Mesenchymal stem cell (in vitro differentiated cells and primary cell): Measurements from ENCODE around the gene CDH1.
A peak's percentile ranks its signal among the peaks of the same experiment; 100 is the strongest.
"Not testable (repeated sequence)": the region's sequence is repeated elsewhere in the genome, so short reads cannot be mapped to it uniquely, and the experiment has no call there.

Experiments
- DNase-seq: peaks from one replicate; pipeline ENCODE4 v3.0.0-alpha.2; 2013
- H2AFZ ChIP-seq: one replicate; pipeline ENCODE4 v1.6.1; 2013; ENCODE audit warnings: low read depth, mild to moderate bottlenecking, control low read depth, inconsistent platforms, low read length, moderate library complexity
- H2AK5ac ChIP-seq: 2 replicates; pipeline ENCODE4 v1.6.1; 2013; ENCODE audit warnings: low read length, moderate library complexity, mild to moderate bottlenecking, inconsistent platforms; ENCODE audit not compliant: severe bottlenecking
- H2BK120ac ChIP-seq: one replicate; pipeline ENCODE4 v1.6.1; 2013; ENCODE audit warnings: low read depth, mild to moderate bottlenecking, inconsistent platforms, low read length, moderate library complexity
- H2BK12ac ChIP-seq, 2 experiments: one replicate each; pipeline ENCODE4 v1.6.1; 2013; ENCODE audit warnings: inconsistent platforms in 2 of 2, low read length in 2 of 2, mild to moderate bottlenecking in 2 of 2, moderate library complexity in 2 of 2, control low read depth in 1 of 2
- H2BK15ac ChIP-seq: one replicate; pipeline ENCODE4 v1.6.1; 2013; ENCODE audit warnings: mild to moderate bottlenecking, low read depth, inconsistent platforms; ENCODE audit not compliant: poor library complexity, severe bottlenecking
- H2BK5ac ChIP-seq: 2 replicates; pipeline ENCODE4 v1.6.1; 2013; ENCODE audit warnings: low read depth, mild to moderate bottlenecking, low read length, control low read depth, inconsistent platforms; ENCODE audit not compliant: poor library complexity, severe bottlenecking
- H3K14ac ChIP-seq, 2 experiments: one replicate each; pipeline ENCODE4 v1.6.1; 2013; ENCODE audit warnings: inconsistent platforms in 2 of 2, low read length in 2 of 2, control low read depth in 1 of 2, mild to moderate bottlenecking in 1 of 2, moderate library complexity in 1 of 2
- H3K18ac ChIP-seq, 2 experiments: one replicate each; pipeline ENCODE4 v1.6.1; 2013; ENCODE audit warnings: inconsistent platforms in 2 of 2, low read length in 2 of 2, control low read depth in 1 of 2, low read depth in 1 of 2, mild to moderate bottlenecking in 1 of 2
- H3K23ac ChIP-seq, 2 experiments: one replicate each; pipeline ENCODE4 v1.6.1; 2013; ENCODE audit warnings: inconsistent platforms in 2 of 2, low read length in 2 of 2, mild to moderate bottlenecking in 2 of 2, moderate library complexity in 2 of 2, control low read depth in 1 of 2
- H3K27ac ChIP-seq: 2 replicates; pipeline ENCODE4 v1.5.1; 2013; ENCODE audit warnings: mild to moderate bottlenecking, moderate library complexity, low read length, control low read depth, inconsistent platforms; ENCODE audit not compliant: poor library complexity, severe bottlenecking
- H3K27me3 ChIP-seq, 2 experiments: 2 replicates each; pipeline versions ENCODE4 v1.6.1 to v1.7.0; 2013; ENCODE audit warnings: low read length in 2 of 2, mild to moderate bottlenecking in 2 of 2, moderate library complexity in 2 of 2, control low read depth in 1 of 2, inconsistent platforms in 1 of 2; ENCODE audit not compliant: control insufficient read depth in 1 of 2, insufficient read depth in 1 of 2
- H3K36me3 ChIP-seq, 2 experiments: 2 replicates each; pipeline versions ENCODE4 v1.6.1 to v1.7.0; 2013; ENCODE audit warnings: low read length in 2 of 2, control low read depth in 1 of 2, inconsistent platforms in 1 of 2, low read depth in 1 of 2, mild to moderate bottlenecking in 1 of 2; ENCODE audit not compliant: insufficient read depth in 2 of 2, control insufficient read depth in 1 of 2
- H3K4ac ChIP-seq, 2 experiments: one replicate each; pipeline ENCODE4 v1.6.1; 2013; ENCODE audit warnings: inconsistent platforms in 2 of 2, low read length in 2 of 2, mild to moderate bottlenecking in 2 of 2, moderate library complexity in 2 of 2, control low read depth in 1 of 2, low read depth in 1 of 2
- H3K4me1 ChIP-seq: 2 replicates; pipeline ENCODE4 v1.6.1; 2013; ENCODE audit warnings: low read depth, low read length, control low read depth; ENCODE audit not compliant: control insufficient read depth, insufficient read depth
- H3K4me2 ChIP-seq: 2 replicates; pipeline ENCODE4 v1.6.1; 2013; ENCODE audit warnings: low read length, mild to moderate bottlenecking, inconsistent platforms; ENCODE audit not compliant: poor library complexity, severe bottlenecking
- H3K4me3 ChIP-seq, 2 experiments: 2 replicates each; pipeline versions ENCODE4 v1.5.1 to v1.7.0; 2013; ENCODE audit warnings: low read length in 2 of 2, mild to moderate bottlenecking in 2 of 2, control low read depth in 1 of 2, low read depth in 1 of 2; ENCODE audit not compliant: insufficient read depth in 1 of 2
- H3K79me1 ChIP-seq: replicated peaks from 2 replicates; pipeline ENCODE4 v1.6.1; 2013; ENCODE audit warnings: mild to moderate bottlenecking, control low read depth, low read length, inconsistent platforms; ENCODE audit not compliant: poor library complexity, severe bottlenecking
- H3K9ac ChIP-seq: 2 replicates; pipeline ENCODE4 v1.7.0; 2013; ENCODE audit warnings: mild to moderate bottlenecking, low read length, moderate library complexity
- H3K9me3 ChIP-seq: 2 replicates; pipeline ENCODE4 v1.7.0; 2013; ENCODE audit warnings: mild to moderate bottlenecking, low read length; ENCODE audit not compliant: control insufficient read depth
- H4K8ac ChIP-seq: one replicate; pipeline ENCODE4 v1.6.1; 2013; ENCODE audit warnings: inconsistent platforms, mild to moderate bottlenecking, low read length, moderate library complexity
- H4K91ac ChIP-seq: one replicate; pipeline ENCODE4 v1.6.1; 2013; ENCODE audit warnings: mild to moderate bottlenecking, low read length, inconsistent platforms
- WGBS: methylation state at CpG from one replicate; pipeline ENCODE4 v1.1.7; 2013; ENCODE audit warnings: mixed read lengths; 5-methylcytosine and 5-hydroxymethylcytosine counted together

CDH1 gene

GRCh38 chr16:68784721-68785120 lies 47.6 kb downstream of the CDH1 start:
- Histone ChIP-seq H3K79me1 (no peaks in the 10 kb centered on the region), H3K36me3 (no peaks in the 10 kb centered on the region), H3K4me2 (no peak overlapping the region), H3K9me3 (no peaks in the 10 kb centered on the region), H4K91ac (no peak overlapping the region), H2BK12ac (no peak overlapping the region), H3K4me1 (peaks cover 10% of the 10 kb centered on the region), H4K8ac (no peak overlapping the region), H2BK5ac (no peak overlapping the region), H3K27me3 (peaks cover 0 to 49% of the 10 kb centered on the region in 2 experiments), H2AFZ (no peak overlapping the region), H3K9ac (no peak overlapping the region), H3K4me3 (no peak overlapping the region), H2BK120ac (no peak overlapping the region), H3K18ac (no peak overlapping the region), H3K4ac (no peak overlapping the region), H3K14ac (no peak overlapping the region), H2BK15ac (no peak overlapping the region), H3K23ac (no peak overlapping the region), H2AK5ac (no peak overlapping the region), H3K27ac (no peak overlapping the region)
- 67% methylated on average over 1 of the region's 2 CpGs for WGBS
- DNase-seq = no peak

- no peaks in the 10 kb centered on the region for H3K79me1 ChIP-seq
- no peak overlapping the region for H2BK12ac ChIP-seq
- peaks cover 11% of the 10 kb centered on the region for H3K4me1 ChIP-seq
- H3K23ac ChIP-seq = no peak overlapping the region
- H3K36me3 ChIP-seq = no peaks in the 10 kb centered on the region
- no peak overlapping the region for H2BK15ac ChIP-seq
- H3K4ac ChIP-seq = no peak overlapping the region
- H3K9me3 ChIP-seq = no peaks in the 10 kb centered on the region
- no peak overlapping the region for H2BK5ac ChIP-seq
- peaks cover 0 to 41% of the 10 kb centered on the region in 2 experiments for H3K27me3 ChIP-seq
- H4K8ac ChIP-seq = no peak overlapping the region
- H2AK5ac ChIP-seq = peak overlapping the region; percentile 35
- H3K4me2 ChIP-seq = no peak overlapping the region
- H3K9ac ChIP-seq = no peak overlapping the region
- H3K18ac ChIP-seq = no peak overlapping the region
- no peak overlapping the region for H4K91ac ChIP-seq
- no peak overlapping the region for H2AFZ ChIP-seq
- no peak overlapping the region for H2BK120ac ChIP-seq
- 96% methylated on average over 3 of the region's 3 CpGs for whole genome bisulfite sequencing
- H3K27ac ChIP-seq = no peak overlapping the region
- no peak overlapping the region for H3K4me3 ChIP-seq
- H3K14ac ChIP-seq = no peak overlapping the region
- DNase-seq = no peak
Measured at GRCh38 chr16:68785715-68786114, 48.6 kb downstream of the CDH1 start.

GRCh38 chr16:68786685-68787418 lies 49.8 kb downstream of the CDH1 start:
- 68% methylated on average over 5 of the region's 7 CpGs for WGBS
- H4K8ac ChIP-seq = no peak overlapping the region
- peak; percentile 76 for DNase-seq

GRCh38 chr16:68787419-68787807 lies 50.3 kb downstream of the CDH1 start:
- H2AFZ ChIP-seq, H2BK12ac ChIP-seq, H4K91ac ChIP-seq, H3K4ac ChIP-seq, H3K4me2 ChIP-seq, H4K8ac ChIP-seq, H2BK15ac ChIP-seq, H3K23ac ChIP-seq, H3K9me3 ChIP-seq, H3K9ac ChIP-seq, H3K79me1 ChIP-seq, H3K4me3 ChIP-seq, H3K36me3 ChIP-seq, H3K14ac ChIP-seq, H2BK5ac ChIP-seq, DNase-seq, H3K18ac ChIP-seq, H2BK120ac ChIP-seq: not testable (repeated sequence)
- peaks cover 0 to 24% of the 10 kb centered on the region in 2 experiments for H3K27me3 ChIP-seq
- H2AK5ac ChIP-seq = peak overlapping the region; percentile 78
- H3K27ac ChIP-seq = peak overlapping the region; percentile 43
- H3K4me1 ChIP-seq = peaks cover 17% of the 10 kb centered on the region
- WGBS = no CpG with 5 or more reads among the region's 1 CpG

More at GRCh38 chr16:68786685-68787418, 49.8 kb downstream of the CDH1 start:
- H3K9me3 ChIP-seq = no peaks in the 10 kb centered on the region
- H3K4me2 ChIP-seq = no peak overlapping the region
- H3K4ac ChIP-seq = no peak overlapping the region
- H2BK120ac ChIP-seq = no peak overlapping the region
- no peaks in the 10 kb centered on the region for H3K79me1 ChIP-seq
- H3K27ac ChIP-seq = peak overlapping the region; percentile 43
- H2BK5ac ChIP-seq = no peak overlapping the region
- no peak overlapping the region for H4K91ac ChIP-seq
- no peaks in the 10 kb centered on the region for H3K36me3 ChIP-seq
- no peak overlapping the region for H3K23ac ChIP-seq
- H2AK5ac ChIP-seq = peak overlapping the region; percentile 78
- no peak overlapping the region for H3K18ac ChIP-seq
- no peak overlapping the region for H3K9ac ChIP-seq
- H3K27me3 ChIP-seq = peaks cover 0 to 30% of the 10 kb centered on the region in 2 experiments
- no peak overlapping the region for H2AFZ ChIP-seq
- H2BK15ac ChIP-seq = no peak overlapping the region
- peaks cover 17% of the 10 kb centered on the region for H3K4me1 ChIP-seq
- no peak overlapping the region for H2BK12ac ChIP-seq
- H3K14ac ChIP-seq = no peak overlapping the region
- no peak overlapping the region for H3K4me3 ChIP-seq
